K562 (cell line): ENCODE measurements around the gene KLRC3. TPM values are rescaled to one million over a fixed set of nuclear protein-coding genes. Genes with fewer than 3 reads are reported as not detected.

Experiments used
- ATAC-seq: fragments of 200-7000 bp; cut with Tn5 transposase; 3 replicates; pipeline ENCODE4 v1.9.1; 2020; ENCODE audit warnings: moderate library complexity
- BruUV-seq: library from RNA; stranded (reverse); fragments of 400-500 nt; replicated peaks from 2 replicates; lab custom pipeline; 2021; lab: Mats Ljungman, UMichigan
- CTCF ChIA-PET: fragments of 300-600 bp; formaldehyde crosslinking; extraction: SDS; loops from one replicate; lab custom pipeline; 2021; ENCODE audit warnings: low intra/inter-chr PET ratio; lab: Yijun Ruan, JAX
- POLR2A ChIA-PET: fragments of 300-600, 350-650 bp; sonication (Branson Sonifier 250); formaldehyde crosslinking; extraction: SDS; loops from one replicate; lab custom pipeline; 2021; ENCODE audit warnings: antibody characterized with exemption, inconsistent platforms; lab: Yijun Ruan, JAX
- DNase-seq, 4 experiments: peaks; one replicate each; pipeline versions ENCODE4 v3.0.0 to v3.0.0-alpha.2; 2011 to 2018; ENCODE audit warnings: low spot score in 3 of 4, mixed read lengths in 3 of 4; ENCODE audit errors: extremely low read depth in 1 of 4
- FAIRE-seq: peaks from 2 replicates; lab custom pipeline; 2011; peaks lifted over from hg19 to GRCh38; lab: Jason Lieb, UNC
- H2AFZ ChIP-seq: 2 replicates; pipeline ENCODE4 v1.6.0; 2011; ENCODE audit warnings: low read depth, low read length, control low read depth, inconsistent platforms
- H3K27ac ChIP-seq: fragments of 200-600 bp; 3 replicates; pipeline ENCODE4 v1.8.0; 2011; ENCODE audit warnings: low read depth, mild to moderate bottlenecking, control low read depth, inconsistent platforms, low read length, moderate library complexity, mixed read lengths; ENCODE audit errors: extremely low read depth
- H3K27me3 ChIP-seq, 2 experiments: fragments of 300-600 bp in 1 of 2; 2 replicates in 1 of 2; 3 replicates in 1 of 2; pipeline versions ENCODE4 v1.6.0 to v1.8.0; 2011; ENCODE audit warnings: inconsistent platforms in 2 of 2, low read length in 2 of 2, mild to moderate bottlenecking in 1 of 2, mixed read lengths in 1 of 2, moderate library complexity in 1 of 2; ENCODE audit not compliant: control insufficient read depth in 2 of 2, insufficient read depth in 2 of 2
- H3K36me3 ChIP-seq: fragments of 300-600 bp; 3 replicates; pipeline ENCODE4 v1.8.0; 2011; ENCODE audit warnings: mild to moderate bottlenecking, low read length, inconsistent platforms; ENCODE audit not compliant: control insufficient read depth, insufficient read depth
- H3K4me1 ChIP-seq, 2 experiments: fragments of 200-600 bp in 1 of 2; replicated peaks in 1 of 2; 2 replicates in 1 of 2; 3 replicates in 1 of 2; pipeline versions ENCODE4 v1.5.1 to v1.8.0; 2011; ENCODE audit warnings: inconsistent platforms in 2 of 2, low read length in 2 of 2, mild to moderate bottlenecking in 1 of 2, mixed read lengths in 1 of 2, moderate library complexity in 1 of 2; ENCODE audit not compliant: control insufficient read depth in 2 of 2, insufficient read depth in 2 of 2
- H3K4me2 ChIP-seq: 2 replicates; pipeline ENCODE4 v1.6.1; 2011; ENCODE audit warnings: low read length, control low read depth, inconsistent platforms, mixed read lengths; ENCODE audit not compliant: insufficient read depth
- H3K4me3 ChIP-seq: fragments of 200-600 bp; sonication (generic), shearing (Covaris generic); 2 replicates; pipeline ENCODE4 v1.5.1; 2016; ENCODE audit warnings: control low read depth, inconsistent platforms
- H3K79me2 ChIP-seq: fragments of 200-600 bp; 3 replicates; pipeline ENCODE4 v1.8.0; 2011; ENCODE audit warnings: low read length, inconsistent platforms; ENCODE audit not compliant: control insufficient read depth, insufficient read depth
- H3K9ac ChIP-seq, 2 experiments: 2 replicates each; pipeline versions ENCODE4 v1.6.0 to v1.6.1; 2011; ENCODE audit warnings: low read depth in 2 of 2, low read length in 2 of 2, control low read depth in 1 of 2, inconsistent platforms in 1 of 2, mild to moderate bottlenecking in 1 of 2, mixed read lengths in 1 of 2; ENCODE audit not compliant: insufficient read depth in 1 of 2
- H3K9me1 ChIP-seq: one replicate; pipeline ENCODE4 v1.6.0; 2011; ENCODE audit warnings: inconsistent platforms, mild to moderate bottlenecking, low read length, moderate library complexity; ENCODE audit not compliant: control insufficient read depth, insufficient read depth
- H3K9me3 ChIP-seq: replicated peaks from 2 replicates; pipeline ENCODE4 v1.5.1; 2011; ENCODE audit warnings: low read depth, low read length, inconsistent platforms; ENCODE audit not compliant: control insufficient read depth, insufficient read depth
- H4K20me1 ChIP-seq: replicated peaks from 2 replicates; pipeline ENCODE4 v1.6.1; 2011; ENCODE audit warnings: low read length, inconsistent platforms, mixed read lengths; ENCODE audit not compliant: control insufficient read depth, insufficient read depth
- ATF3 ChIP-seq, 2 experiments: fragments of 450-650 bp in 1 of 2; sonication (generic) in 1 of 2; formaldehyde crosslinking in 1 of 2; IDR thresholded peaks in 1 of 2; conservative IDR thresholded peaks in 1 of 2; 2 replicates each; pipeline versions ENCODE4 v1.6.1 to v1.8.1; 2016 to 2023; ENCODE audit warnings: mild to moderate bottlenecking in 2 of 2, moderate library complexity in 2 of 2, inconsistent platforms in 1 of 2, missing genetic modification reagents in 1 of 2
- BCLAF1 ChIP-seq, 2 experiments: fragments of 450-650 bp in 1 of 2; IDR thresholded peaks; 2 replicates each; pipeline ENCODE4 v1.6.1; 2011 to 2017; ENCODE audit warnings: low read depth in 2 of 2, antibody characterized with exemption in 1 of 2, borderline replicate concordance in 1 of 2, low read length in 1 of 2, mild to moderate bottlenecking in 1 of 2, mixed read lengths in 1 of 2; ENCODE audit not compliant: control insufficient read depth in 1 of 2
- BCOR ChIP-seq: fragments of 450-650 bp; IDR thresholded peaks from 2 replicates; pipeline ENCODE4 v1.6.1; 2016
- BDP1 ChIP-seq: IDR thresholded peaks from 3 replicates; pipeline ENCODE4 v1.6.1; 2011; ENCODE audit not compliant: insufficient read length, insufficient read depth
- E2F8 ChIP-seq: fragments of 450-650 bp; IDR thresholded peaks from 2 replicates; pipeline ENCODE4 v1.7.1; 2018; ENCODE audit warnings: mild to moderate bottlenecking, low read depth; ENCODE audit not compliant: partially characterized antibody
- ESRRA ChIP-seq: fragments of 450-650 bp; IDR thresholded peaks from 2 replicates; pipeline ENCODE4 v1.6.1; 2014; ENCODE audit warnings: low read depth, mild to moderate bottlenecking, moderate library complexity, borderline replicate concordance
- NFE2 ChIP-seq: IDR thresholded peaks from 2 replicates; pipeline ENCODE4 v1.6.1; 2014; ENCODE audit warnings: antibody characterized with exemption, low read depth
- RUNX1 ChIP-seq: sonication (generic); IDR thresholded peaks from 2 replicates; pipeline ENCODE4 v1.6.1; 2016; ENCODE audit warnings: antibody characterized with exemption, low read depth
- TSC22D4 ChIP-seq: fragments of 450-650 bp; IDR thresholded peaks from 2 replicates; pipeline ENCODE4 v1.6.1; 2016; ENCODE audit warnings: missing genetic modification characterization, missing biosample characterization, control low read depth
- VEZF1 ChIP-seq: fragments of 200-800 bp; sonication (Bioruptor generic); IDR thresholded peaks from 2 replicates; pipeline ENCODE4 v1.6.1; 2017; ENCODE audit warnings: missing genetic modification characterization, missing compliant biosample characterization
- ZNF280B ChIP-seq: fragments of 250-450 bp; sonication (Bioruptor Pico); IDR thresholded peaks from 2 replicates; pipeline ENCODE4 v1.5.1; 2021; ENCODE audit warnings: mild to moderate bottlenecking
- ZNF316 ChIP-seq: fragments of 450-650 bp; IDR thresholded peaks from 2 replicates; pipeline ENCODE4 v1.6.1; 2016
- WGBS: fragments of 100-300 bp; shearing (Covaris generic); methylation state at CpG from one replicate; pipeline ENCODE4 v1.1.6; 2016; ENCODE audit warnings: low coverage, mixed read lengths; ENCODE audit not compliant: insufficient coverage; ENCODE audit errors: missing lambda C conversion rate; 5-methylcytosine and 5-hydroxymethylcytosine counted together
- in situ Hi-C: fragments of 300-500 bp; cut with MboI; formaldehyde crosslinking; loops from 4 replicates; pipeline ENCODE4 v1.15.0; 2018; ENCODE audit warnings: inconsistent platforms, mixed read lengths
- intact Hi-C: fragments of 100-400 bp; cut with micrococcal nuclease; formaldehyde crosslinking; loops from 2 replicates; pipeline ENCODE4 v1.14.2; 2022
- polyA plus RNA-seq, 8 experiments: library from polyadenylated mRNA; depleted of rRNA in 4 of 8; stranded (reverse) in 5 of 8; unstranded in 3 of 8; fragments of >200 nt; fragmentation: Nextera tagmentation in 2 of 8; fragmentation: Illumina TruSeq in 1 of 8; extraction: Ambion mirVana in 2 of 8; extraction: Trizol in 1 of 8; gene quantifications; 2 replicates each; pipeline versions ENCODE4 v1.2.1 to v1.2.3, GENCODE V29; 2011 to 2014; ENCODE audit warnings: inconsistent platforms in 1 of 8, missing spikeins in 1 of 8
- total RNA-seq, 7 experiments: library from RNA; depleted of rRNA in 6 of 7; stranded (reverse); fragments of >200 nt in 6 of 7; fragmentation: Illumina TruSeq in 2 of 7; extraction: Trizol in 2 of 7; gene quantifications; 2 replicates each; pipeline versions ENCODE4 v1.2.1 to v1.2.3, GENCODE V29; 2011 to 2021; ENCODE audit warnings: low replicate concordance in 1 of 7

KLRC3 gene
- total and polyA plus RNA-seq, 9 of the 15 experiments (the other 6 are each of a cell fraction or from before 2014, with no cell fraction given) = 0.09 to 0.32 (median 0.18) TPM; not detected in 5

- ChIA-PET CTCF (no interaction called here), POLR2A (no interaction called here)
- intact Hi-C loops = no loop called here
- H3K4me3 ChIP-seq = no peak overlapping the region
- no peak overlapping the region for H3K9ac ChIP-seq
- no TSS peak for BruUV-seq
- H3K36me3 ChIP-seq = no peaks in the 10 kb centered on the region
- no peak for ATAC-seq
- H3K79me2 ChIP-seq = no peaks in the 10 kb centered on the region
- H3K9me3 ChIP-seq = no peaks in the 10 kb centered on the region
- H3K4me1 ChIP-seq = no peaks in the 10 kb centered on the region
- H4K20me1 ChIP-seq = no peaks in the 10 kb centered on the region
- in situ Hi-C loops = no loop called here
- no peak overlapping the region for H3K4me2 ChIP-seq
- H2AFZ ChIP-seq = no peak overlapping the region
- DNase-seq = no peak
- H3K9me1 ChIP-seq = no peaks in the 10 kb centered on the region
- 54% methylated on average over 2 of the region's 2 CpGs for WGBS
- H3K27me3 ChIP-seq = no peaks in the 10 kb centered on the region
- TF ChIP-seq RUNX1 = no peak
- no peak for TF ChIP-seq ESRRA
- TF ChIP-seq TSC22D4 (tag) = no peak
- TF ChIP-seq BCOR = no peak
- no peak for TF ChIP-seq BDP1
- TF ChIP-seq NFE2 = 0 out of 2 replicates have a peak, but pooled peaks have one; percentile 5
- no peak for TF ChIP-seq E2F8
- no peak for TF ChIP-seq BCLAF1 (IDR thresholded peaks at IDR 0.05; ENCODE audit: borderline replicate concordance in 1 of 2, control insufficient read depth in 1 of 2, low read depth in 2 of 2, low read length in 1 of 2)
- no peak for TF ChIP-seq VEZF1 (CRISPR knock-in tag)
- TF ChIP-seq ZNF280B (CRISPR knock-in tag) = no peak
- TF ChIP-seq ZNF316 = 0 out of 2 replicates have a peak, but pooled peaks have one; percentile 11
- peak; percentile 35; the same call in 1 of the 2 replicates for TF ChIP-seq ATF3 (IDR thresholded peaks at IDR 0.05)
- no peak for TF ChIP-seq ATF3 (CRISPR knock-in tag; conservative IDR thresholded peaks at IDR 0.05)
- FAIRE-seq = no peak
- no peak overlapping the region for H3K27ac ChIP-seq
These were observed 35.2 kb downstream of the KLRC3 start for GRCh38 chr12:10385166-10385613.
